Skeletal muscle satellite cell (primary cell): Measurements from ENCODE around the gene TSC22D2.

ENCODE experiments used
- H3K27me3 ChIP-seq: 2 replicates; pipeline ENCODE4 v1.7.0; 2013; ENCODE audit warnings: low read length; ENCODE audit not compliant: control insufficient read depth, insufficient read depth
- H3K36me3 ChIP-seq: 2 replicates; pipeline ENCODE4 v1.7.0; 2013; ENCODE audit warnings: mild to moderate bottlenecking, control low read depth, low read length; ENCODE audit not compliant: insufficient read depth
- H3K4me1 ChIP-seq: 2 replicates; pipeline ENCODE4 v1.7.0; 2013; ENCODE audit warnings: low read length; ENCODE audit not compliant: control insufficient read depth, insufficient read depth
- H3K4me2 ChIP-seq: 2 replicates; pipeline ENCODE4 v1.7.0; 2013; ENCODE audit warnings: mild to moderate bottlenecking, low read length
- H3K4me3 ChIP-seq: 2 replicates; pipeline ENCODE4 v1.7.0; 2013; ENCODE audit warnings: low read length
- H3K9ac ChIP-seq: 2 replicates; pipeline ENCODE4 v1.7.0; 2013; ENCODE audit warnings: mild to moderate bottlenecking, low read depth, low read length, moderate library complexity
- H3K9me3 ChIP-seq: replicated peaks from 2 replicates; pipeline ENCODE4 v1.7.0; 2013; ENCODE audit warnings: mild to moderate bottlenecking, control low read depth, low read length

TSC22D2 gene

GRCh38 chr3:150453353-150453752 lies 45.3 kb downstream of the TSC22D2 start:
- Histone ChIP-seq H3K4me2 (no peak overlapping the region), H3K4me1 (peaks cover 29% of the 10 kb centered on the region), H3K36me3 (peaks cover 10% of the 10 kb centered on the region), H3K27me3 (no peaks in the 10 kb centered on the region), H3K9ac (no peak overlapping the region), H3K9me3 (no peaks in the 10 kb centered on the region), H3K4me3 (no peak overlapping the region)

- H3K36me3 ChIP-seq = peaks cover 18% of the 10 kb centered on the region
- H3K4me3 ChIP-seq = no peak overlapping the region
- peaks cover 23% of the 10 kb centered on the region for H3K4me1 ChIP-seq
- no peaks in the 10 kb centered on the region for H3K9me3 ChIP-seq
- H3K4me2 ChIP-seq = no peak overlapping the region
- H3K27me3 ChIP-seq = no peaks in the 10 kb centered on the region
- H3K9ac ChIP-seq = no peak overlapping the region
Measured at GRCh38 chr3:150454085-150454484, 46.0 kb downstream of the TSC22D2 start.

GRCh38 chr3:150454622-150455021 lies 46.5 kb downstream of the TSC22D2 start:
- no peak overlapping the region for H3K4me2 ChIP-seq
- H3K4me1 ChIP-seq = peaks cover 19% of the 10 kb centered on the region
- peaks cover 23% of the 10 kb centered on the region for H3K36me3 ChIP-seq
- no peak overlapping the region for H3K9ac ChIP-seq
- H3K9me3 ChIP-seq = no peaks in the 10 kb centered on the region
- H3K4me3 ChIP-seq = no peak overlapping the region
- no peaks in the 10 kb centered on the region for H3K27me3 ChIP-seq

- H3K9me3 ChIP-seq = no peaks in the 10 kb centered on the region
- H3K36me3 ChIP-seq = peaks cover 28% of the 10 kb centered on the region
- H3K4me3 ChIP-seq = no peak overlapping the region
- H3K27me3 ChIP-seq = no peaks in the 10 kb centered on the region
- H3K9ac ChIP-seq = no peak overlapping the region
- H3K4me1 ChIP-seq = peaks cover 12% of the 10 kb centered on the region
- no peak overlapping the region for H3K4me2 ChIP-seq
Measured at GRCh38 chr3:150455341-150455740, 47.2 kb downstream of the TSC22D2 start.

GRCh38 chr3:150458001-150458400 lies 49.9 kb downstream of the TSC22D2 start:
- Histone ChIP-seq H3K36me3 (peaks cover 35% of the 10 kb centered on the region), H3K27me3 (no peaks in the 10 kb centered on the region), H3K4me3 (no peak overlapping the region), H3K4me2 (no peak overlapping the region), H3K9ac (no peak overlapping the region), H3K9me3 (no peaks in the 10 kb centered on the region), H3K4me1 (no peaks in the 10 kb centered on the region)

GRCh38 chr3:150460484-150460883 lies 52.4 kb downstream of the TSC22D2 start:
- Histone ChIP-seq H3K4me2 (no peak overlapping the region), H3K4me1 (no peaks in the 10 kb centered on the region), H3K36me3 (peaks cover 35% of the 10 kb centered on the region), H3K9me3 (no peaks in the 10 kb centered on the region), H3K9ac (no peak overlapping the region), H3K27me3 (no peaks in the 10 kb centered on the region), H3K4me3 (no peak overlapping the region)

- H3K27me3 ChIP-seq = no peaks in the 10 kb centered on the region
- H3K9me3 ChIP-seq = no peaks in the 10 kb centered on the region
- no peak overlapping the region for H3K9ac ChIP-seq
- no peak overlapping the region for H3K4me3 ChIP-seq
- peaks cover 35% of the 10 kb centered on the region for H3K36me3 ChIP-seq
- no peaks in the 10 kb centered on the region for H3K4me1 ChIP-seq
- H3K4me2 ChIP-seq = no peak overlapping the region
Measured at GRCh38 chr3:150461399-150461798, 53.3 kb downstream of the TSC22D2 start.

- H3K4me2 ChIP-seq = no peak overlapping the region
- peaks cover 32% of the 10 kb centered on the region for H3K36me3 ChIP-seq
- no peak overlapping the region for H3K9ac ChIP-seq
- no peaks in the 10 kb centered on the region for H3K4me1 ChIP-seq
- H3K9me3 ChIP-seq = no peaks in the 10 kb centered on the region
- H3K27me3 ChIP-seq = no peaks in the 10 kb centered on the region
- no peak overlapping the region for H3K4me3 ChIP-seq
Measured at GRCh38 chr3:150462108-150462507, 54.0 kb downstream of the TSC22D2 start.

GRCh38 chr3:150464684-150465083 lies 56.6 kb downstream of the TSC22D2 start:
- Histone ChIP-seq H3K4me3 (no peak overlapping the region), H3K4me2 (no peak overlapping the region), H3K9me3 (no peaks in the 10 kb centered on the region), H3K4me1 (peaks cover 12% of the 10 kb centered on the region), H3K36me3 (peaks cover 11% of the 10 kb centered on the region), H3K27me3 (no peaks in the 10 kb centered on the region), H3K9ac (no peak overlapping the region)

- Histone ChIP-seq H3K36me3 (no peaks in the 10 kb centered on the region), H3K27me3 (no peaks in the 10 kb centered on the region), H3K9me3 (no peaks in the 10 kb centered on the region), H3K4me1 (peaks cover 21% of the 10 kb centered on the region), H3K4me2 (no peak overlapping the region), H3K9ac (no peak overlapping the region), H3K4me3 (no peak overlapping the region)
Measured at GRCh38 chr3:150467381-150467780, 59.3 kb downstream of the TSC22D2 start.

- Histone ChIP-seq H3K9ac (peak overlapping the region; percentile 35), H3K36me3 (no peaks in the 10 kb centered on the region), H3K27me3 (no peaks in the 10 kb centered on the region), H3K4me2 (peak overlapping the region; percentile 64), H3K9me3 (no peaks in the 10 kb centered on the region), H3K4me1 (peaks cover 21% of the 10 kb centered on the region), H3K4me3 (no peak overlapping the region)
Measured at GRCh38 chr3:150469031-150469930, 61.2 kb downstream of the TSC22D2 start.
